Head of caudate nucleus (tissue), 42 donors: ENCODE data around the gene NRXN2.
"Not testable (repeated sequence)": the region's sequence is repeated elsewhere in the genome, so short reads cannot be mapped to it uniquely, and the experiment has no call there.

Experiments used
- DNase-seq, 42 donors: peaks; one replicate each; pipeline versions ENCODE4 v3.0.0 to v3.0.0-alpha.2; 2020 to 2021; ENCODE audit warnings: mixed read lengths in 7 of 42
- intact Hi-C: fragments of 100-400 bp; cut with DNase I; formaldehyde crosslinking; loops from one replicate; pipeline ENCODE4 v1.15.0; 2022

NRXN2 gene

GRCh38 chr11:64664236-64664870, 58.6 kb downstream of the NRXN2 start:
- DNase-seq, intact Hi-C loops: not testable (repeated sequence)

DNA sequence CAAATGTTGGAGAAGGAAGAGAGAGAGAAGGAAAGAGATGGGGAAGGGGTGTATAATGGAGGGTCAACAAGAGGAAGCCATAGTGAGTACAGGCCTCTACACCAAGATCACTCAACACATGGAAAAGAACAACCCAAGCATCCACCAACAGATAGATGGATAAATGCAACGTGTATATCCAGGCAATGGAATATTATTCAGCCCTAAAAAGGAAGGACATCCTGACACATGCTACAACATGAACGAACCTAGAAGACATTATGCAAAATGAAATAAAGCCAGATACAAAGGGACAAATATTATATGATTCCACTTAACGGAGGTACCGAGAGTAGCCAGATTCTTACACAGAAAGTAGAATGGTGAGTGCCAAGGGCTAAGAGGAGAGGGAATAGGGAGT, 59.3 kb downstream of the NRXN2 start:
- intact Hi-C loops = no loop called here
- no peak for DNase-seq

DNA sequence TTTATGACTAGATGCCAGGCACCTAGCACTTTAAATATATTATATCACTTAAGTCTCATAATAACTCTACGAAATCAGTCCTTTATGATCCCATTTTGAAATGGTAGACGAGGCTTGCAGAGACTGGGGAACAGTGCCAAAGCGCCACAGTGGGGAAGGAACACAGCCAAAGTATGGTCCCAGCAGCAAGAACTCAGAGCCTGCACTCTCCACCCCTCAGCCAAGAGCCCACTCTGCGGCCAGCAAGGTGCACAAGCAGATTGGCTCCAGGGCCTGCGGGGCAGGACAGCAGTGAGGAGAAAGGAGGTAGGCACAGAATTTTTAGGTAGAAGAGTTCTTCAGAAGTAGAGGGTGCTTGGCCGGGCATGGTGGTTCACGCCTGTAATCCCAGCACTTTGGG, 61.4 kb downstream of the NRXN2 start:
- intact Hi-C loops = no loop called here
- DNase-seq = peak in 1 of 42 donors; percentile 50

DNA sequence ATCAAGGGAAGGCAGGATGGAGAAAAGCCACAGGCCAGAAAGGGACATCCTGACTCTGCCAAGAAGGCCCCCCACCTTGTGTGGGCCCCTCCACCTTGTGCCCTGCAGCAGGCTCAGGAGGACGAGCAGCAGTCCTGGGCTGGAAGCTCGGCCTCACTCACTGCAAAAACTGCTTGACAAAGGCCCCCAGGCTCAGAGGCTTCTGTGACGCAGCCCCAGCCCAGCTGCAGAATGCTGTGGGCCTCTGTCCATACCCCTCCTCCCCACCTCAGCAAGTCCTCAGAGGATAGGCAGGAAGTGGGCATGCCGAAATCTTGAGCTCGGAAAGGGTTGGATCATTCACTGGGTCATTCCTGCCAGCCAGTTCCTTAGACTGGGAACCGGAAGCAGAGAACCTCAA, 61.9 kb downstream of the NRXN2 start:
- DNase-seq = peak in 6 of 42 donors; percentile 26 to 57 (median 46)
- intact Hi-C loops = no loop called here

- intact Hi-C loops = no loop called here
- no peak for DNase-seq
These were observed 62.3 kb downstream of the NRXN2 start for GRCh38 chr11:64660706-64661105.

DNA sequence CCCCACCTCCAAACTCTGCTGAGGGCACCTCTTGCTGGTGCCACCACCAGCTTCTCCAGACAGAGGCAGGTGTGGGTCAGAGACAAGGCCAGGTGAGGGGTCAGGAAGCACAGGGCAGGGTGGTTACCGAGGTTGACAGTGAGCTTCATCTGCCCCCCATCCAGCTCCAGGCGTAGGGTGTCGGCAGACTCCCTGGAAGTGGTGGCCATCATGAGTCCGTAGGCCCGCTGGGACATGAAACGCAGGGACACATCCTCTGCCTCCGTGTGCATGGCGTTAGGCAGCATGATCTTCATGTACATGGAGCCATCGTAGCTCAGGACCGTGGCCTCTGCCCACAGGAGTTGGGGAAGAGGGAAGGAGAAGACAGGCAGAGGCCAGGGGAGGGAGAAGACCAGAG, 62.8 kb downstream of the NRXN2 start:
- no peak for DNase-seq
- intact Hi-C loops = no loop called here

DNA sequence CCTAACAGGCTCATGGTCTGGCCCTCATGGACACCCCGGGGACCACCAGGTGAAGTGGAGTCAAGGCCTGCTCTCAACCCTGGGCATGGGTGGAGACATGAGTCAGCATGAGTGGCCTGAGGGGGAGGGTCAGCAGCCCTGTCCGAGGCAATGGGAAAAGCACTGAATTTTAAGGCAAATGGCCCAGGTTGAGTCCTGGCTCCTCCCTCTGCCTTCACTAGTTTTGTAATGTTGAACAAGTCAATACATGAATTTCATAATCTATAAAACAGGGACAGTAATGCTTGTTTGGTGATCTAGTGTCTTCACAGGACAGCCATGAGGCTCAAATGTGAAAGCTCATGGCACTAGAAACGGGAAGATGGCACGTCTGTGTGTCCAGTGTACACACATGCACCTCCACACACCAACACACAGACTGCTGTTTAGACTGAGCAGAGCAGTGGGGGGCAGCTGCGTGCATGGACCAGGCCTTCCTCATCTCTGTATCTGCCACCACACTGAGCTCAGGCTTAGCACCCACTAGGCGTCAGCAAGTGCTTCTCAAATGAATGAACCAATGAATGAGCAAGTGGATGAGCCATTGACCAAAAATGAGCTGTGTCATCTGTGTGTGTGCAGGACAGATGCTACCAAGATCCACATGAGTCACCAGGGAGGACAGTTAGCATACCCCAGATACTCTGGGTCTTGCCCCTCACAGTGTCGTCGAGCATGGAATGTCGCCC, 63.4 kb downstream of the NRXN2 start:
- peak in 5 of 42 donors; percentile 27 to 72 (median 42) for DNase-seq
- intact Hi-C loops = loop anchor here (10.0 kb wide), 1 partner anchor 65 kb away; the partner anchor contains the start of gene NRXN2

DNA sequence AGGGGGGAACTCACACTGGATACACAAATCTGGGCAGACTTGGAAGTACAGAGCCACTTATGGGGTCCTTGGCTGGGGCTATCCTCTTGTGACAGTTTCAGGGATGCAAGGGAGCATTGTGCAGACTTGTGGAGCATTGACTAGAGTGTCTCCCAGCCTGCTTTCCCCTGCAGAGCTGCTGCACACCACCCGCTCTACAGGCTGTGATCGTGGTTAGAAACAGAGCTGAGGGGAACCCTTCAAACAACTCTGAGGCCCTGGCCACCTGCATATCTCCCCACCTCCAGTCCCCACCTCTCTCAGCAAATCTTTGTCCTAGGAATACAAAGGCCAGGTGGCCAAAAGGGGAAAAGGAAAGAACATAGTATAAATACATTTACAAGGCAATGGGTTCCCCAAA, 64.7 kb downstream of the NRXN2 start:
- intact Hi-C loops = loop anchor here (10.0 kb wide), 1 partner anchor 67 kb away; the partner anchor contains the start of gene NRXN2
- no peak for DNase-seq

DNA sequence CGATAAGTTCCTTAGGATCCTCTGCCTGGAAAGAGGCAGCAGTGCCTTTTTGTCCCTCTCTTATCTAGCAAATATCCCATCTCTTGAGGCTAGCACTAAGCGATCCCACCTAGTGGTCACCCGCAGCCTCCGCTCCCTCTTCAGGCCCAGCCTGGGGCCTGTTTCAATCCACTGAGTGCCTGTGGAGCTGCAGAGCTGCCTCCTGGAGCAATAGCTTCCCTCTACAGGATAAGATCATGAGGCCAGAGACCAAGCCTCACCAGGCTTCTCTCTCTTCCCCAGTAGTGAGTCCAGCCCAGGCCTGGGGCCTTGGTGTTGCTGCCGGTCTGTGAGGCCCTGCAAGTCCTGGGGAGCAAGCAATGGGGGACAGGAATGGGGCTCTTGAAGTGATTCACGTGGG, 66.1 kb downstream of the NRXN2 start:
- DNase-seq = no peak
- intact Hi-C loops = loop anchor here (10.0 kb wide), 1 partner anchor 68 kb away; the partner anchor contains the start of gene NRXN2

GRCh38 chr11:64655941-64656601, 66.9 kb downstream of the NRXN2 start:
- intact Hi-C loops = loop anchor here (10.0 kb wide), 1 partner anchor 69 kb away; the partner anchor contains the start of gene NRXN2
- DNase-seq = peak in 1 of 42 donors; percentile 52

DNA sequence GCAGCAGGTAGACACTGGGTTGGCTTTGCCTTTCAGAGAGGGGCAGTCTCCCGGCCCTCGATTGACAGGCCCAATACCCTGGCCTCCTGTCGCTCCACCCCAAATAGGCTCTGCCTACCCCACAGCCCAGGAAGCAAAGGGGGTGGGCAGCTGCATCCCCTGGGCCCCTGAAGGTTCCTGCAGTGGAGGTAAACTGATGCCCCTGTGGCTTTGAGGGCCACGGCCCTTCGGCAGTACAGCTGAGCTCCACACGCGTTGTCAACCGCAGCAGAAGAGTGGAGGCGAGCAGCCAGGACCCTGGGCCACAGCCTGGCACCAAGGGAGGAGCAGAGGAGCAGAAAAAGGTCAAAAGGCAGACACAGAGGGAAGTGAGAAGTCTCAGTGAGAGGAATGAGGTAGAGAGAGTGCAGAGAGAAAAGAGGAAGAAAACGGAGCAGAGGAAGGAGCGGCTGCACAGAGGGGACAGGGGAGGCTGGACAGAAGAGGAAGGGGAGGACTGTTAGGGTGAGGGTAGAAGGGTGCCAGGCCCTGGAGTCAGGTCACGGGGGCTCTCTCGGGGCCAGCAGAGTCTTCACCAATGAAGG, 67.9 kb downstream of the NRXN2 start:
- DNase-seq = peak in 3 of 42 donors; percentile 37 to 45 (median 40)
- intact Hi-C loops = loop anchor here (5.0 to 10.0 kb wide), 2 partner anchors 32 to 70 kb away; partner anchors contain the start of gene NRXN2

GRCh38 chr11:64654439-64654838, 68.6 kb downstream of the NRXN2 start:
- intact Hi-C loops = loop anchor here (5.0 to 10.0 kb wide), 2 partner anchors 33 to 70 kb away; partner anchors contain the start of gene NRXN2
- no peak for DNase-seq

DNA sequence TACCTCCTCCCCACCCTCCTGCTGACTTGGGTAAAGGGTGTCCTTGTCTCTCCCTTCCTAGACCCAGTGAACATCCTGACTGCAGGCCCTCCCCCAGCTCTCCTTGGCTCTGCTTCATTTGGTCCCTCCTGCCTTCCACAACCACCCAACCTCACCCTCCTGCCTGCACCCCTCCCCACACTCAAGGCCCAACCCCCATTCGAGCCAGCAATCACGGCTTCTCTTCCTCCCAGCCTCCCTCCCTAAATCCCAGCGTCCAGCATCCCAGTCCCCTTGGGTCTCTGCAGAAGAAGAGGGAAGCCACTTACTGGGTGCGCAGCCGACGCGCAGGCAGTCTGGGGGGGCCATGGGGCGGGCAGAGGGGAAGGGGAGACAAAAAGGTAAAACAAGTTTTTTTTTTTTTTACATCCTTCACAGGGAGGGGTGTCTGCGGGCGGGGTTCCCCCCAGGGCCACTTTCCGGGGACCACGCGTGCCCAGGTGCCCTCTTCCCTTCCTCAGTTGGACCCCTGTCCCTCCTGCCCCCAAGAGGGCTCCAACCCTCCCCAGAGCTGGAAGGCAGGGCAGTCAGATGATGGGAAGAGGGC, 69.5 kb downstream of the NRXN2 start:
- intact Hi-C loops = loop anchor here (5.0 to 10.0 kb wide), 2 partner anchors 34 to 71 kb away; partner anchors contain the start of gene NRXN2

DNA sequence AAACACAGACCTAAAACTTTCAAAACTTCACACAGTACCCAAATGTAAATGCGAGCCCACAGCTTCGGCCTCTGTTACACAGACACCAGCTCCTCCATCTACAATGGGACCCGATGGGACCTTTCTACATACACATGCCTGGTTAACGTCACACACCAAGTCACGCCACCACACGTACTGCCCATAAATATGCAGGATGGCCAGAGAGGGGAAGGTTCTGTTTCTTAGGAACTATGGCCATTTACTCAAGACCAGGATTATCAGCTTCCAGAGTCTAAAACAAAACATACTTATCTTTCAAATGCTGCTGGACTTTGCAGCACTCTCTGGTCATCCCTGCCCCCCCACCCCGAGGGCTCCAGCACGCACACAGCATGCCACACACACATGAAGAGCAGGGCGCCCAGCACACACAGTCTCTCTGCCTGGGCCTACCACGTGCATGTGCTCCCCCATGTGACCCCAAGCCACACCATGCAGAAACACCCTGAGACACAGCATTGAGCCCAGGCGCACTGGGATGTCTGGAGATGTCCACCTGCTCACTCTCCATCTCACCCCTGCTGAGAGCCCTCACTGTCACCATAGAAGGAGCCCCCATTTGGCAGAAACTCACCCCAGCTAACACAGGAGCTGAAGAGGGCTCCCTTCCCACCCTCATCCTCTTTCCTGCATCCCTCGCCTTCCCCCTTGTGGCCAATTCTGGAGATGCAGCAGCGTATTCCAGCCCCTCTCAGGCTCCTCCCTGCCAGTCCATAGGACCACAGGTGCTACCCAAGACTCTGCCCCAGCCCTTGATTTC, 70.2 kb downstream of the NRXN2 start:
- peak; percentile 66 to 94 (median 87) for DNase-seq
- intact Hi-C loops = loop anchor here (5.0 to 10.0 kb wide), 2 partner anchors 35 to 72 kb away; partner anchors contain the start of gene NRXN2

More for the DNA sequence above, 69.5 kb downstream of the NRXN2 start:
- DNase-seq = no peak

DNA sequence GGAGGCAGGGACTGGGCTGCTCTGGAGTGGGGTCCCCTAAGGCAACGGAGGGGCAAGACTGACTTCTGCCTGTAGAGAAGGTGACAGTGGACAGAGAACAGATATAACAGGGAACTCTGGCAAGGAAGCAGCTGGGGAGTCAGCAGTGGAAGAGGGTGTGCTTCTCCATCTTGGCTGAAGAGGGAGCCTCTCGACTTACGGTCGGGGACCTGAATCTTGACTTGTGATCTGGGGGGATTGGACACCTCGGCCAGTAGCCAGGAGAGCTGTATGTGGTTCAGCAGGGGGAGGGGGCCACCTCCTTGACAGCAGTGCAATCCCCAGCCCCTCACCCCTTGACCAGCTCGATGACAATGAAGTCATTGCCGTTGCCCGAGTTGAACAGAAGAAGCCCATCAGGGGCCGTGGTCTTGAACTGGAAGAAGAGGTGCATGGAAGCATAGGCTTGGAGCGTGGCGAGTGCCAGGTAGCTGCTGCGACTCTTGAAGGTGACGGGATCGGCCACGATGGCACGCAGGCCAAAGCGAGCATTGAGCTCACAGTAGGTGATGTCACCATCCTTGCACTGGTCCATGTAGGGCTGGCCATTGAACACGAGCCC, 72.0 kb downstream of the NRXN2 start:
- peak in 15 of 42 donors; percentile 38 to 70 (median 54) for DNase-seq
- intact Hi-C loops = loop anchor here (5.0 to 10.0 kb wide), 2 partner anchors 36 to 74 kb away; partner anchors contain the start of gene NRXN2

- intact Hi-C loops = no loop called here
- DNase-seq = peak in 2 of 42 donors; percentile 31 to 56
These were observed 73.7 kb downstream of the NRXN2 start for GRCh38 chr11:64649291-64649697.

DNA sequence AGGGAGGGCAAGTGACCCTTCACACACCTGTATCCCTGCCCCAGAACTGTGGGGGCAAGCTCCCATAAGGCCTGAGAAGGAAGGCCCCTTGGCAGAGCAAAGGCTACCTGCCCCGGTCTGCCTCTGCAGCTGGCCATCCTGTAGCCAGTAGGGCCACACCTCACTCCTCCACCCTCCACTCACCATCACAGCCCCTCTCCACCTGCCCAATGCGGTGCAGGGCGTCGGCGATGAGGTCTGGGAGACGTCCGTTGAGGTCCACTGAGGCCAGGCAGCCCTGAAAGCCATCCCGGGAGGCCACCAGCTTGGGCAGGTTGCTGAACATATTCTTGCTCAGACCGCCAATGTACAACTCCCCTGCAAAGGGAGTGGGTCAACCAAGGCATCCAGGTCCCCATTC, 74.4 kb downstream of the NRXN2 start:
- DNase-seq = no peak
- intact Hi-C loops = no loop called here
